WTC11 (cell line): ENCODE data around the gene GRAP2. TPM values are rescaled to one million over a fixed set of nuclear protein-coding genes. Genes with fewer than 3 reads are reported as not detected.

Experiments used
- ATAC-seq: fragments of 200-7000 bp; cut with Tn5 transposase; 2 replicates; pipeline ENCODE4 v1.10.0; 2021; ENCODE audit warnings: mild to moderate bottlenecking, moderate library complexity
- CTCF ChIA-PET: fragments of 300-600 bp; sonication (Branson Sonifier 250); formaldehyde crosslinking; loops from one replicate; lab custom pipeline; 2021; ENCODE audit warnings: antibody characterized with exemption; lab: Charles Lee
- POLR2A ChIA-PET: fragments of 350-600 bp; sonication (Branson Sonifier 250); formaldehyde crosslinking; loops from one replicate; lab custom pipeline; 2021; ENCODE audit warnings: antibody characterized with exemption; lab: Charles Lee
- DNase-seq: peaks from one replicate; pipeline ENCODE4 v3.0.0; 2021; ENCODE audit warnings: low spot score
- H3K27ac Mint-ChIP-seq: 2 replicates; pipeline ENCODE4 v1.8.0; 2021; ENCODE audit warnings: mixed read lengths
- H3K27me3 Mint-ChIP-seq: 2 replicates; pipeline ENCODE4 v1.8.0; 2021; ENCODE audit warnings: low read depth, mild to moderate bottlenecking, moderate library complexity, mixed read lengths
- H3K36me3 Mint-ChIP-seq: 2 replicates; pipeline ENCODE4 v1.8.0; 2021; ENCODE audit warnings: mixed read lengths
- H3K4me1 Mint-ChIP-seq: 2 replicates; pipeline ENCODE4 v1.8.0; 2022; ENCODE audit warnings: mixed read lengths
- H3K4me3 Mint-ChIP-seq: 2 replicates; pipeline ENCODE4 v1.8.0; 2021; ENCODE audit warnings: mild to moderate bottlenecking, moderate library complexity, mixed read lengths
- H3K9me3 Mint-ChIP-seq: 2 replicates; pipeline ENCODE4 v1.8.0; 2021; ENCODE audit warnings: mixed read lengths
- CBFB ChIP-seq: sonication (generic); formaldehyde crosslinking; IDR thresholded peaks from 2 replicates; pipeline ENCODE4 v1.8.1; 2022; ENCODE audit warnings: mild to moderate bottlenecking, low read depth, missing genetic modification reagents
- CREM ChIP-seq: sonication (generic); formaldehyde crosslinking; IDR thresholded peaks from 2 replicates; pipeline ENCODE4 v1.8.1; 2022; ENCODE audit warnings: mild to moderate bottlenecking, missing genetic modification reagents, moderate library complexity
- FOXK1 ChIP-seq: sonication (generic); formaldehyde crosslinking; IDR thresholded peaks from 2 replicates; pipeline ENCODE4 v1.8.0; 2022; ENCODE audit warnings: mild to moderate bottlenecking, moderate library complexity, missing genetic modification reagents
- MXD4 ChIP-seq: fragments of 250-450 bp; sonication (Bioruptor Pico); IDR thresholded peaks from 2 replicates; pipeline ENCODE4 v1.8.0; 2021; ENCODE audit warnings: mild to moderate bottlenecking, moderate library complexity, borderline replicate concordance
- MYBL2 ChIP-seq: sonication (generic); formaldehyde crosslinking; IDR thresholded peaks from 2 replicates; pipeline ENCODE4 v1.8.1; 2023; ENCODE audit warnings: mild to moderate bottlenecking, moderate library complexity, missing genetic modification reagents
- NR1H2 ChIP-seq: sonication (generic); formaldehyde crosslinking; IDR thresholded peaks from 2 replicates; pipeline ENCODE4 v1.9.0; 2021; ENCODE audit warnings: mild to moderate bottlenecking, moderate library complexity, missing genetic modification reagents
- NR3C1 ChIP-seq: sonication (generic); formaldehyde crosslinking; conservative IDR thresholded peaks from 2 replicates; pipeline ENCODE4 v1.8.1; 2023; ENCODE audit warnings: low read depth, mild to moderate bottlenecking, missing genetic modification reagents
- OVOL2 ChIP-seq: fragments of 250-450 bp; sonication (Bioruptor Pico); IDR thresholded peaks from 2 replicates; pipeline ENCODE4 v1.9.0; 2021; ENCODE audit warnings: mild to moderate bottlenecking, borderline replicate concordance
- PREB ChIP-seq: sonication (generic); formaldehyde crosslinking; IDR thresholded peaks from 2 replicates; pipeline ENCODE4 v1.8.1; 2022; ENCODE audit warnings: mild to moderate bottlenecking, missing genetic modification reagents, moderate library complexity, borderline replicate concordance
- SMAD4 ChIP-seq: sonication (generic); formaldehyde crosslinking; IDR thresholded peaks from 2 replicates; pipeline ENCODE4 v1.8.0; 2022; ENCODE audit warnings: mild to moderate bottlenecking, missing genetic modification reagents
- TEAD1 ChIP-seq: sonication (generic); formaldehyde crosslinking; IDR thresholded peaks from 2 replicates; pipeline ENCODE4 v1.8.0; 2022; ENCODE audit warnings: mild to moderate bottlenecking, missing genetic modification reagents
- ZMAT4 ChIP-seq: fragments of 250-450 bp; sonication (Bioruptor Pico); IDR thresholded peaks from 2 replicates; pipeline ENCODE4 v1.9.0; 2021; ENCODE audit warnings: mild to moderate bottlenecking
- ZNF232 ChIP-seq: sonication (generic); formaldehyde crosslinking; IDR thresholded peaks from 2 replicates; pipeline ENCODE4 v1.8.0; 2022; ENCODE audit warnings: mild to moderate bottlenecking, missing genetic modification reagents
- ZNF671 ChIP-seq: fragments of 250-450 bp; sonication (Bioruptor Pico); IDR thresholded peaks from 2 replicates; pipeline ENCODE4 v1.8.0; 2021; ENCODE audit warnings: mild to moderate bottlenecking
- total RNA-seq: library from RNA; stranded (reverse); gene quantifications from 3 replicates; pipeline ENCODE4 v1.2.3, GENCODE V29; 2021
- TF ChIP-seq, protein P1 (sequence below): sonication (generic); formaldehyde crosslinking; IDR thresholded peaks from 2 replicates; pipeline ENCODE4 v1.8.0; 2023; ENCODE audit warnings: mild to moderate bottlenecking, missing genetic modification reagents
- TF ChIP-seq, protein P2 (sequence below): sonication (generic); formaldehyde crosslinking; IDR thresholded peaks from 2 replicates; pipeline ENCODE4 v1.8.0; 2023; ENCODE audit warnings: missing genetic modification reagents
- TF ChIP-seq, protein P3 (sequence below): sonication (generic); formaldehyde crosslinking; IDR thresholded peaks from 2 replicates; pipeline ENCODE4 v1.8.1; 2023; ENCODE audit warnings: mild to moderate bottlenecking, missing genetic modification reagents
- TF ChIP-seq, protein P4 (sequence below): sonication (generic); formaldehyde crosslinking; IDR thresholded peaks from 2 replicates; pipeline ENCODE4 v1.8.0; 2022; ENCODE audit warnings: mild to moderate bottlenecking, missing genetic modification reagents
- TF ChIP-seq, protein P5 (sequence below): fragments of 250-450 bp; sonication (Bioruptor Pico); IDR thresholded peaks from 2 replicates; pipeline ENCODE4 v1.9.0; 2021; ENCODE audit warnings: mild to moderate bottlenecking, borderline replicate concordance

The GRAP2 gene
- total RNA-seq, 1 experiment from 2014 or later = 0.33 TPM

GRCh38 chr22:39946503-39947219 is 45.8 kb downstream of the GRAP2 start:
- peaks cover 54% of the 10 kb centered on the region for H3K4me1 Mint-ChIP-seq
- ChIA-PET POLR2A (interaction anchor here (0.5 to 0.6 kb wide), 2 partner anchors 14 to 38 kb away, joined by 4 to 5 read pairs; no protein-coding TSS in a partner anchor), CTCF (interaction anchor here (1.4 to 2.7 kb wide), 2 partner anchors 13 to 78 kb away, joined by 7 to 10 read pairs; no protein-coding TSS in a partner anchor)
- ATAC-seq (no peak), DNase-seq (no peak)
- H3K27ac Mint-ChIP-seq = no peak overlapping the region
- no peaks in the 10 kb centered on the region for H3K36me3 Mint-ChIP-seq
- H3K9me3 Mint-ChIP-seq = no peaks in the 10 kb centered on the region
- H3K4me3 Mint-ChIP-seq = no peak overlapping the region
- no peak for TF ChIP-seq NR1H2 (CRISPR knock-in tag)
- TF ChIP-seq, protein P1, sequence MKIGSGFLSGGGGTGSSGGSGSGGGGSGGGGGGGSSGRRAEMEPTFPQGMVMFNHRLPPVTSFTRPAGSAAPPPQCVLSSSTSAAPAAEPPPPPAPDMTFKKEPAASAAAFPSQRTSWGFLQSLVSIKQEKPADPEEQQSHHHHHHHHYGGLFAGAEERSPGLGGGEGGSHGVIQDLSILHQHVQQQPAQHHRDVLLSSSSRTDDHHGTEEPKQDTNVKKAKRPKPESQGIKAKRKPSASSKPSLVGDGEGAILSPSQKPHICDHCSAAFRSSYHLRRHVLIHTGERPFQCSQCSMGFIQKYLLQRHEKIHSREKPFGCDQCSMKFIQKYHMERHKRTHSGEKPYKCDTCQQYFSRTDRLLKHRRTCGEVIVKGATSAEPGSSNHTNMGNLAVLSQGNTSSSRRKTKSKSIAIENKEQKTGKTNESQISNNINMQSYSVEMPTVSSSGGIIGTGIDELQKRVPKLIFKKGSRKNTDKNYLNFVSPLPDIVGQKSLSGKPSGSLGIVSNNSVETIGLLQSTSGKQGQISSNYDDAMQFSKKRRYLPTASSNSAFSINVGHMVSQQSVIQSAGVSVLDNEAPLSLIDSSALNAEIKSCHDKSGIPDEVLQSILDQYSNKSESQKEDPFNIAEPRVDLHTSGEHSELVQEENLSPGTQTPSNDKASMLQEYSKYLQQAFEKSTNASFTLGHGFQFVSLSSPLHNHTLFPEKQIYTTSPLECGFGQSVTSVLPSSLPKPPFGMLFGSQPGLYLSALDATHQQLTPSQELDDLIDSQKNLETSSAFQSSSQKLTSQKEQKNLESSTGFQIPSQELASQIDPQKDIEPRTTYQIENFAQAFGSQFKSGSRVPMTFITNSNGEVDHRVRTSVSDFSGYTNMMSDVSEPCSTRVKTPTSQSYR (CRISPR knock-in tag) = no peak
- no peak for TF ChIP-seq TEAD1 (CRISPR knock-in tag)
- TF ChIP-seq OVOL2 = no peak
- no peak for TF ChIP-seq MYBL2
- TF ChIP-seq, protein P2, sequence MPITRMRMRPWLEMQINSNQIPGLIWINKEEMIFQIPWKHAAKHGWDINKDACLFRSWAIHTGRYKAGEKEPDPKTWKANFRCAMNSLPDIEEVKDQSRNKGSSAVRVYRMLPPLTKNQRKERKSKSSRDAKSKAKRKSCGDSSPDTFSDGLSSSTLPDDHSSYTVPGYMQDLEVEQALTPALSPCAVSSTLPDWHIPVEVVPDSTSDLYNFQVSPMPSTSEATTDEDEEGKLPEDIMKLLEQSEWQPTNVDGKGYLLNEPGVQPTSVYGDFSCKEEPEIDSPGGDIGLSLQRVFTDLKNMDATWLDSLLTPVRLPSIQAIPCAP (CRISPR knock-in tag) = no peak
- TF ChIP-seq PREB (CRISPR knock-in tag) = no peak
- no peak for TF ChIP-seq CBFB
- TF ChIP-seq SMAD4 = no peak
- TF ChIP-seq FOXK1 (CRISPR knock-in tag) = no peak
- no peak for TF ChIP-seq NR3C1 (CRISPR knock-in tag)
- no peak for TF ChIP-seq ZMAT4 (CRISPR knock-in tag)
- peaks cover 6% of the 10 kb centered on the region; the same call in 1 of the 2 replicates for H3K27me3 Mint-ChIP-seq

- Mint-ChIP-seq H3K27me3 (peaks cover 6% of the 10 kb centered on the region; the same call in 1 of the 2 replicates), H3K9me3 (no peaks in the 10 kb centered on the region), H3K4me1 (peaks cover 46% of the 10 kb centered on the region), H3K27ac (no peak overlapping the region), H3K4me3 (no peak overlapping the region), H3K36me3 (no peaks in the 10 kb centered on the region)
- ATAC-seq (no peak), DNase-seq (no peak)
- ChIA-PET POLR2A (interaction anchor here (0.6 kb wide), 1 partner anchor 15 kb away, joined by 4 read pairs; no protein-coding TSS in a partner anchor), CTCF (interaction anchor here (1.4 to 2.7 kb wide), 2 partner anchors 14 to 77 kb away, joined by 7 to 10 read pairs; no protein-coding TSS in a partner anchor)
- TF ChIP-seq MXD4 (CRISPR knock-in tag) (no peak), ZNF232 (CRISPR knock-in tag) (no peak), ZNF671 (CRISPR knock-in tag) (no peak), CREM (CRISPR knock-in tag) (no peak)
- TF ChIP-seq, protein P3, sequence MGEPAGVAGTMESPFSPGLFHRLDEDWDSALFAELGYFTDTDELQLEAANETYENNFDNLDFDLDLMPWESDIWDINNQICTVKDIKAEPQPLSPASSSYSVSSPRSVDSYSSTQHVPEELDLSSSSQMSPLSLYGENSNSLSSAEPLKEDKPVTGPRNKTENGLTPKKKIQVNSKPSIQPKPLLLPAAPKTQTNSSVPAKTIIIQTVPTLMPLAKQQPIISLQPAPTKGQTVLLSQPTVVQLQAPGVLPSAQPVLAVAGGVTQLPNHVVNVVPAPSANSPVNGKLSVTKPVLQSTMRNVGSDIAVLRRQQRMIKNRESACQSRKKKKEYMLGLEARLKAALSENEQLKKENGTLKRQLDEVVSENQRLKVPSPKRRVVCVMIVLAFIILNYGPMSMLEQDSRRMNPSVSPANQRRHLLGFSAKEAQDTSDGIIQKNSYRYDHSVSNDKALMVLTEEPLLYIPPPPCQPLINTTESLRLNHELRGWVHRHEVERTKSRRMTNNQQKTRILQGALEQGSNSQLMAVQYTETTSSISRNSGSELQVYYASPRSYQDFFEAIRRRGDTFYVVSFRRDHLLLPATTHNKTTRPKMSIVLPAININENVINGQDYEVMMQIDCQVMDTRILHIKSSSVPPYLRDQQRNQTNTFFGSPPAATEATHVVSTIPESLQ (CRISPR knock-in tag) = no peak
- TF ChIP-seq, protein P4, sequence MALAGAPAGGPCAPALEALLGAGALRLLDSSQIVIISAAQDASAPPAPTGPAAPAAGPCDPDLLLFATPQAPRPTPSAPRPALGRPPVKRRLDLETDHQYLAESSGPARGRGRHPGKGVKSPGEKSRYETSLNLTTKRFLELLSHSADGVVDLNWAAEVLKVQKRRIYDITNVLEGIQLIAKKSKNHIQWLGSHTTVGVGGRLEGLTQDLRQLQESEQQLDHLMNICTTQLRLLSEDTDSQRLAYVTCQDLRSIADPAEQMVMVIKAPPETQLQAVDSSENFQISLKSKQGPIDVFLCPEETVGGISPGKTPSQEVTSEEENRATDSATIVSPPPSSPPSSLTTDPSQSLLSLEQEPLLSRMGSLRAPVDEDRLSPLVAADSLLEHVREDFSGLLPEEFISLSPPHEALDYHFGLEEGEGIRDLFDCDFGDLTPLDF (CRISPR knock-in tag) = no peak
- TF ChIP-seq, protein P5, sequence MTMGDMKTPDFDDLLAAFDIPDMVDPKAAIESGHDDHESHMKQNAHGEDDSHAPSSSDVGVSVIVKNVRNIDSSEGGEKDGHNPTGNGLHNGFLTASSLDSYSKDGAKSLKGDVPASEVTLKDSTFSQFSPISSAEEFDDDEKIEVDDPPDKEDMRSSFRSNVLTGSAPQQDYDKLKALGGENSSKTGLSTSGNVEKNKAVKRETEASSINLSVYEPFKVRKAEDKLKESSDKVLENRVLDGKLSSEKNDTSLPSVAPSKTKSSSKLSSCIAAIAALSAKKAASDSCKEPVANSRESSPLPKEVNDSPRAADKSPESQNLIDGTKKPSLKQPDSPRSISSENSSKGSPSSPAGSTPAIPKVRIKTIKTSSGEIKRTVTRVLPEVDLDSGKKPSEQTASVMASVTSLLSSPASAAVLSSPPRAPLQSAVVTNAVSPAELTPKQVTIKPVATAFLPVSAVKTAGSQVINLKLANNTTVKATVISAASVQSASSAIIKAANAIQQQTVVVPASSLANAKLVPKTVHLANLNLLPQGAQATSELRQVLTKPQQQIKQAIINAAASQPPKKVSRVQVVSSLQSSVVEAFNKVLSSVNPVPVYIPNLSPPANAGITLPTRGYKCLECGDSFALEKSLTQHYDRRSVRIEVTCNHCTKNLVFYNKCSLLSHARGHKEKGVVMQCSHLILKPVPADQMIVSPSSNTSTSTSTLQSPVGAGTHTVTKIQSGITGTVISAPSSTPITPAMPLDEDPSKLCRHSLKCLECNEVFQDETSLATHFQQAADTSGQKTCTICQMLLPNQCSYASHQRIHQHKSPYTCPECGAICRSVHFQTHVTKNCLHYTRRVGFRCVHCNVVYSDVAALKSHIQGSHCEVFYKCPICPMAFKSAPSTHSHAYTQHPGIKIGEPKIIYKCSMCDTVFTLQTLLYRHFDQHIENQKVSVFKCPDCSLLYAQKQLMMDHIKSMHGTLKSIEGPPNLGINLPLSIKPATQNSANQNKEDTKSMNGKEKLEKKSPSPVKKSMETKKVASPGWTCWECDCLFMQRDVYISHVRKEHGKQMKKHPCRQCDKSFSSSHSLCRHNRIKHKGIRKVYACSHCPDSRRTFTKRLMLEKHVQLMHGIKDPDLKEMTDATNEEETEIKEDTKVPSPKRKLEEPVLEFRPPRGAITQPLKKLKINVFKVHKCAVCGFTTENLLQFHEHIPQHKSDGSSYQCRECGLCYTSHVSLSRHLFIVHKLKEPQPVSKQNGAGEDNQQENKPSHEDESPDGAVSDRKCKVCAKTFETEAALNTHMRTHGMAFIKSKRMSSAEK = no peak
Observed at GRCh38 chr22:39947220-39948216, 46.6 kb downstream of the GRAP2 start.
